H9 (cell line): ENCODE measurements around the gene MRPL17. TPM values are rescaled to one million over a fixed set of nuclear protein-coding genes. Genes with fewer than 3 reads are reported as not detected.

ENCODE experiments used
- DNase-seq: peaks from one replicate; pipeline ENCODE4 v3.0.0-alpha.2; 2017
- H2AFZ ChIP-seq: one replicate; pipeline ENCODE4 v1.6.1; 2013; ENCODE audit warnings: mild to moderate bottlenecking, low read length, control low read depth, moderate library complexity
- H2AK5ac ChIP-seq: 2 replicates; pipeline ENCODE4 v1.6.1; 2013; ENCODE audit warnings: low read length, control low read depth, mixed read lengths; ENCODE audit not compliant: insufficient read length
- H2BK120ac ChIP-seq: one replicate; pipeline ENCODE4 v1.6.1; 2013; ENCODE audit warnings: low read depth, mild to moderate bottlenecking, low read length, control low read depth, inconsistent platforms; ENCODE audit not compliant: poor library complexity, severe bottlenecking
- H2BK12ac ChIP-seq: 2 replicates; pipeline ENCODE4 v1.6.1; 2013; ENCODE audit warnings: low read length, control low read depth, mixed read lengths, low read depth; ENCODE audit not compliant: insufficient read length
- H2BK15ac ChIP-seq: 2 replicates; pipeline ENCODE4 v1.6.1; 2013; ENCODE audit warnings: low read depth, low read length, control low read depth
- H2BK20ac ChIP-seq: one replicate; pipeline ENCODE4 v1.6.1; 2013; ENCODE audit warnings: low read depth, mild to moderate bottlenecking, low read length, control low read depth, inconsistent platforms; ENCODE audit not compliant: poor library complexity, severe bottlenecking
- H2BK5ac ChIP-seq: 2 replicates; pipeline ENCODE4 v1.6.1; 2013; ENCODE audit warnings: low read length, control low read depth, mixed read lengths; ENCODE audit not compliant: insufficient read length
- H3K14ac ChIP-seq: 2 replicates; pipeline ENCODE4 v1.6.1; 2013; ENCODE audit warnings: low read length, control low read depth; ENCODE audit not compliant: insufficient read depth
- H3K18ac ChIP-seq: 2 replicates; pipeline ENCODE4 v1.6.1; 2013; ENCODE audit warnings: low read depth, mild to moderate bottlenecking, mixed read lengths, low read length, control low read depth; ENCODE audit not compliant: insufficient read length
- H3K23ac ChIP-seq: 2 replicates; pipeline ENCODE4 v1.6.1; 2013; ENCODE audit warnings: low read length, control low read depth, mixed read lengths, low read depth; ENCODE audit not compliant: insufficient read length
- H3K23me2 ChIP-seq: 2 replicates; pipeline ENCODE4 v1.6.1; 2013; ENCODE audit warnings: low read depth, mild to moderate bottlenecking, mixed read lengths, low read length, control low read depth; ENCODE audit not compliant: insufficient read length, poor library complexity, severe bottlenecking
- H3K27ac ChIP-seq: 2 replicates; pipeline ENCODE4 v1.5.1; 2013; ENCODE audit warnings: low read length, control low read depth, mixed read lengths, low read depth; ENCODE audit not compliant: insufficient read length
- H3K27me3 ChIP-seq: 2 replicates; pipeline ENCODE4 v1.6.1; 2013; ENCODE audit warnings: low read length, control low read depth, inconsistent platforms; ENCODE audit not compliant: insufficient read depth
- H3K4ac ChIP-seq: 2 replicates; pipeline ENCODE4 v1.6.1; 2013; ENCODE audit warnings: low read depth, mild to moderate bottlenecking, control low read depth, inconsistent platforms, low read length, moderate library complexity
- H3K4me1 ChIP-seq: 2 replicates; pipeline ENCODE4 v1.6.1; 2013; ENCODE audit warnings: low read length, control low read depth, inconsistent platforms; ENCODE audit not compliant: insufficient read depth
- H3K4me2 ChIP-seq: 2 replicates; pipeline ENCODE4 v1.6.1; 2013; ENCODE audit warnings: low read length, control low read depth, mixed read lengths; ENCODE audit not compliant: insufficient read length, insufficient read depth
- H3K56ac ChIP-seq: 2 replicates; pipeline ENCODE4 v1.6.1; 2013; ENCODE audit warnings: low read depth, mild to moderate bottlenecking, mixed read lengths, low read length, control low read depth; ENCODE audit not compliant: insufficient read length
- H3K79me1 ChIP-seq: 2 replicates; pipeline ENCODE4 v1.6.1; 2013; ENCODE audit warnings: low read depth, mild to moderate bottlenecking, moderate library complexity, low read length, control low read depth, inconsistent platforms; ENCODE audit not compliant: insufficient read depth, poor library complexity, severe bottlenecking
- H3K79me2 ChIP-seq: 2 replicates; pipeline ENCODE4 v1.6.1; 2013; ENCODE audit warnings: low read length, control low read depth, inconsistent platforms; ENCODE audit not compliant: insufficient read depth
- H3K9ac ChIP-seq: 2 replicates; pipeline ENCODE4 v1.6.1; 2013; ENCODE audit warnings: low read length, control low read depth, mixed read lengths; ENCODE audit not compliant: insufficient read length; ENCODE audit errors: extremely low read depth
- H3K9me3 ChIP-seq: one replicate; pipeline ENCODE4 v1.6.1; 2013; ENCODE audit warnings: low read depth, low read length, inconsistent platforms; ENCODE audit not compliant: control insufficient read depth
- H3T11ph ChIP-seq: one replicate; pipeline ENCODE4 v1.6.1; 2013; ENCODE audit warnings: mild to moderate bottlenecking, low read length, control low read depth, inconsistent platforms
- H4K20me1 ChIP-seq: one replicate; pipeline ENCODE4 v1.6.1; 2013; ENCODE audit not compliant: control insufficient read depth, insufficient read length, insufficient read depth
- H4K5ac ChIP-seq: 2 replicates; pipeline ENCODE4 v1.6.1; 2013; ENCODE audit warnings: low read depth, mild to moderate bottlenecking, mixed read lengths, low read length, control low read depth; ENCODE audit not compliant: insufficient read length
- H4K8ac ChIP-seq: replicated peaks from 2 replicates; pipeline ENCODE4 v1.6.1; 2013; ENCODE audit warnings: low read length, control low read depth, mixed read lengths, low read depth; ENCODE audit not compliant: insufficient read length
- H4K91ac ChIP-seq: 2 replicates; pipeline ENCODE4 v1.6.1; 2013; ENCODE audit warnings: low read depth, mild to moderate bottlenecking, moderate library complexity, mixed read lengths, low read length, control low read depth; ENCODE audit not compliant: insufficient read length
- H3K27ac Mint-ChIP-seq, 3 experiments: 2 replicates in 2 of 3; 3 replicates in 1 of 3; pipeline ENCODE4 v1.8.0; 2020 to 2021; ENCODE audit warnings: mixed read lengths in 3 of 3, mild to moderate bottlenecking in 1 of 3, moderate library complexity in 1 of 3
- H3K27me3 Mint-ChIP-seq: 2 replicates; pipeline ENCODE4 v1.8.0; 2021; ENCODE audit warnings: low read depth, mild to moderate bottlenecking, moderate library complexity, mixed read lengths
- H3K36me3 Mint-ChIP-seq, 3 experiments: 2 replicates in 2 of 3; 3 replicates in 1 of 3; pipeline ENCODE4 v1.8.0; 2020 to 2021; ENCODE audit warnings: low read depth in 3 of 3, mixed read lengths in 3 of 3; ENCODE audit not compliant: insufficient read depth in 1 of 3
- H3K4me1 Mint-ChIP-seq, 2 experiments: 2 replicates each; pipeline ENCODE4 v1.8.0; 2020; ENCODE audit warnings: mixed read lengths in 2 of 2
- H3K4me3 Mint-ChIP-seq, 2 experiments: 2 replicates in 1 of 2; 3 replicates in 1 of 2; pipeline ENCODE4 v1.8.0; 2020 to 2021; ENCODE audit warnings: mild to moderate bottlenecking in 2 of 2, mixed read lengths in 2 of 2, moderate library complexity in 1 of 2
- H3K9me3 Mint-ChIP-seq, 2 experiments: 2 replicates in 1 of 2; 3 replicates in 1 of 2; pipeline ENCODE4 v1.8.0; 2020; ENCODE audit warnings: mild to moderate bottlenecking in 2 of 2, mixed read lengths in 2 of 2, moderate library complexity in 1 of 2
- CTCF ChIP-seq: fragments of 200-600 bp; sonication (generic); conservative IDR thresholded peaks from 3 replicates; pipeline ENCODE4 v1.8.0; 2021; ENCODE audit warnings: antibody characterized with exemption, mild to moderate bottlenecking
- WGBS: extraction: QIAGEN DNeasy Blood & Tissue Kit; methylation state at CpG from one replicate; pipeline ENCODE4 v1.1.7; 2013; ENCODE audit warnings: missing lambda C conversion rate, low lambda C conversion rate, mixed read lengths; ENCODE audit not compliant: insufficient read length; ENCODE audit errors: extremely low coverage; 5-methylcytosine and 5-hydroxymethylcytosine counted together
- total RNA-seq: library from RNA; stranded (reverse); gene quantifications from 2 replicates; pipeline ENCODE4 v1.2.1, GENCODE V29; 2021

MRPL17 gene
- total RNA-seq, 1 experiment from 2014 or later = 75.5 TPM

- Histone ChIP-seq H3K27ac (no peak overlapping the region), H3K14ac (no peak overlapping the region), H3K79me1 (no peaks in the 10 kb centered on the region), H3K56ac (no peak overlapping the region), H3K27me3 (peaks cover 1% of the 10 kb centered on the region; the same call in 1 of the 2 replicates), H2BK20ac (no peak overlapping the region), H3K9ac (no peak overlapping the region), H2BK12ac (no peak overlapping the region), H3K9me3 (no peaks in the 10 kb centered on the region), H3K79me2 (no peaks in the 10 kb centered on the region), H2BK120ac (no peak overlapping the region), H3K18ac (no peak overlapping the region), H4K5ac (no peak overlapping the region), H4K91ac (no peak overlapping the region), H3K4ac (no peak overlapping the region), H2BK15ac (no peak overlapping the region), H4K8ac (no peak overlapping the region), H4K20me1 (no peaks in the 10 kb centered on the region), H2AK5ac (no peak overlapping the region), H3K4me2 (no peak overlapping the region), H3K23ac (no peak overlapping the region), H3K4me1 (peaks cover 2% of the 10 kb centered on the region; the same call in 1 of the 2 replicates), H3K23me2 (no peaks in the 10 kb centered on the region), H2AFZ (no peak overlapping the region), H2BK5ac (no peak overlapping the region), H3T11ph (no peak overlapping the region)
- no peak overlapping the region for H3K4me3 Mint-ChIP-seq
- H3K27me3 Mint-ChIP-seq = 0 out of 2 replicates have a peak, but pooled peaks cover 2% of the 10 kb centered on the region
- H3K27ac Mint-ChIP-seq = no peak overlapping the region
- no peaks in the 10 kb centered on the region for H3K36me3 Mint-ChIP-seq
- WGBS = no CpG with 5 or more reads among the region's 1 CpG
- H3K9me3 Mint-ChIP-seq = no peaks in the 10 kb centered on the region
- no peaks in the 10 kb centered on the region for H3K4me1 Mint-ChIP-seq
- DNase-seq = no peak
- TF ChIP-seq CTCF = no peak
These were observed 34.6 kb downstream of the MRPL17 start for GRCh38 chr11:6648501-6648900.
